Loucy (cell line): ENCODE data around the gene TAGAP.

ENCODE experiments used
- CTCF ChIP-seq: fragments of 200-600 bp; sonication (generic); conservative IDR thresholded peaks from 2 replicates; pipeline ENCODE4 v1.5.1; 2014; ENCODE audit warnings: mild to moderate bottlenecking, antibody characterized with exemption, low read length
- EZH2phosphoT487 ChIP-seq: fragments of 200-600 bp; IDR thresholded peaks from 2 replicates; pipeline ENCODE4 v1.6.1; 2018; ENCODE audit warnings: antibody characterized with exemption, mild to moderate bottlenecking, moderate library complexity, borderline replicate concordance

GRCh38 chr6:159041181-159041580, 3.6 kb downstream of the TAGAP start:
- TF ChIP-seq CTCF (no peak), EZH2phosphoT487 (no peak)
